Activated CD8-positive, alpha-beta memory T cell treated with anti-CD3 and anti-CD28 coated beads for 1 hour (primary cell): ENCODE measurements around the gene SNX22.

Experiments used
- DNase-seq, 2 donors: peaks; one replicate each; pipeline ENCODE4 v3.0.0-alpha.2; 2020; ENCODE audit warnings: low read depth in 1 of 2; ENCODE audit errors: extremely low read depth in 1 of 2

SNX22 gene

GRCh38 chr15:64193971-64194370, 42.4 kb downstream of the SNX22 start:
- DNase-seq, result no peak

GRCh38 chr15:64197425-64197824, 45.9 kb downstream of the SNX22 start:
- DNase-seq, result no peak

GRCh38 chr15:64205202-64205601, 53.7 kb downstream of the SNX22 start:
- no peak for DNase-seq
